Coronary artery (tissue), 2 donors: ENCODE results near the gene SNX19.

Experiments
- DNase-seq: peaks from one replicate; pipeline ENCODE4 v3.0.0-alpha.2; 2017; ENCODE audit warnings: low spot score
- H3K27ac ChIP-seq, 2 donors: fragments of 200-600 bp; sonication (generic); one replicate each; pipeline ENCODE4 v1.5.1; 2016 to 2019
- H3K4me3 ChIP-seq: fragments of 200-600 bp; sonication (generic); 2 replicates; pipeline ENCODE4 v1.5.1; 2016; ENCODE audit warnings: mild to moderate bottlenecking, moderate library complexity
- CTCF ChIP-seq: fragments of 200-600 bp; sonication (generic); IDR thresholded peaks from one replicate; pipeline ENCODE4 v1.5.1; 2019; ENCODE audit warnings: antibody characterized with exemption

SNX19 gene

DNA sequence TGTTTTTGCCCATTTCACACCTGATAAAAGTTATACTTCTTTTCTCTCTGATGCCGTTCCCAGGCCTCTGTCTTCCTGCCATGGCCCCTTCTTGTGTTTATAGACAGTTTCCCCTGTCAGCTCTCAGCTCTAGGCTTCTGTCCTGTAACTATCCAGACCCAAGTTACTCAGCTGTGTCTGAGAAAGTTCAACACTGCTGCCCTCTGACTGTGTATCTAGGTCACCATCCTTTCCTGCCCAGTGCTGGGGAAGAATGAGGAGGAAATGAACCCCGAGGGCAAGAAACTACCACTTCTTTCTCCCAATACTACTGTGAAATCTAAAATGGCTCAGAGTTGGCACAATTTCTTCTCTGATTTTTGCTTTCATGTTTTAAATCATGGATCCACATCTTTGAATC lies 29.6 kb downstream of the SNX19 start:
- no peak for TF ChIP-seq CTCF

DNA sequence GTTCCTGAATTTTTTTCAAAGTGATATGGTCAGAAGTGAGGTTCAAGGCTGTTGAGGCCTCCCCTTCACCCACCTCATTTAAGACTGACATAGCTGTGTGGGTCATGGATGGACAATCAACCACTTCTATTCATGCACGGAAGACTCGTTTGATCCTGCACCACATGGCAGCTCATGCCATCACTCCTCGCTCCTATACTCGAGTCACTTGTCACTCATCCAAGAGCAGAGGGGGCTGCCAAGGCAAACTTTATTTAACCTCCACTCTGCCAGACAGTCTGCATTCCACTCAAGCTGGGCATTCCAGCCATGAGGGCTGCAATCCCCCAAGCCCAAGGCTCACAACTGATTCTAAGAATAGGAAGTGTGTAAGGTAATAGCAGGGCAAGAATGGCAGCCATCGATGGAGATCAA lies 34.1 kb downstream of the SNX19 start:
- no peak for TF ChIP-seq CTCF
- DNase-seq = peak; percentile 84
- Histone ChIP-seq H3K27ac (peak overlapping the region; percentile 45 to 84), H3K4me3 (no peak overlapping the region)

More for the DNA sequence above, 29.6 kb downstream of the SNX19 start:
- peak overlapping the region; percentile 16 to 39 for H3K27ac ChIP-seq
- no peak for DNase-seq
- no peak overlapping the region for H3K4me3 ChIP-seq

- Histone ChIP-seq H3K4me3 (no peak overlapping the region), H3K27ac (peak overlapping the region; percentile 45 to 84)
- DNase-seq = no peak
- no peak for TF ChIP-seq CTCF
Observed at GRCh38 chr11:130881475-130882137, 34.7 kb downstream of the SNX19 start.

- Histone ChIP-seq H3K27ac (peak overlapping the region in 1 of 2 donors; percentile 84), H3K4me3 (no peak overlapping the region)
- no peak for DNase-seq
- no peak for TF ChIP-seq CTCF
Observed at GRCh38 chr11:130879836-130880235, 36.4 kb downstream of the SNX19 start.

GRCh38 chr11:130876931-130877915 lies 39.1 kb downstream of the SNX19 start:
- no peak for DNase-seq

DNA sequence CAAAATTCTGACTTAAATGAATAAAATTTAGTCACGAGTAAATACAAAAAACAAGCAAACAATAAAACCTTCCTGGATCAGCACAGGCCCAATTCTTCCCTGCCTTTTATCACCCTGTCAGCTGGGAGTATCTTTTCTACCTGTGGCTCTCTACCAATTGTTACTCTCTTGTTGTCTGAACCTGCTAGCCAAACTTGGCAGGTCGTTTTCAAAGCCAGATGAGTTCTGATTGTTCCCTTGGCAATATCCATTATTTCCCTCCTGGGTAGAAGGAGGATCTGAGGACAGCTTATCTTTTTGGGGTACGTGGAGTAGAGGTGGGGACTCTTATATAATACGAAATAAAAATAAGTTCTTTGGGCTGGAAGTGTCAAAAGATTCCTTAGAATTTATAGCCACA lies 40.2 kb downstream of the SNX19 start:
- DNase-seq = no peak
- TF ChIP-seq CTCF = no peak
- Histone ChIP-seq H3K4me3 (no peak overlapping the region), H3K27ac (peak overlapping the region in 1 of 2 donors; percentile 73)

More at GRCh38 chr11:130876931-130877915, 39.1 kb downstream of the SNX19 start:
- no peak for TF ChIP-seq CTCF
- H3K27ac ChIP-seq = peak overlapping the region; percentile 73 to 84
- H3K4me3 ChIP-seq = no peak overlapping the region
